GM12801 (cell line): ENCODE measurements around the gene PLCXD3.

Experiments used
- CTCF ChIP-seq: IDR thresholded peaks from one replicate; pipeline ENCODE4 v1.5.1; 2011; ENCODE audit warnings: control low read depth; ENCODE audit not compliant: insufficient read length; ENCODE audit errors: extremely low read depth

PLCXD3 gene

GRCh38 chr5:41485533-41485932 lies 24.9 kb downstream of the PLCXD3 start:
- no peak for TF ChIP-seq CTCF

- no peak for TF ChIP-seq CTCF
These were observed 27.7 kb downstream of the PLCXD3 start for GRCh38 chr5:41482715-41483114.

GRCh38 chr5:41482173-41482572 lies 28.2 kb downstream of the PLCXD3 start:
- TF ChIP-seq CTCF = no peak

- TF ChIP-seq CTCF = no peak
These were observed 44.8 kb downstream of the PLCXD3 start for GRCh38 chr5:41465493-41466171.

- TF ChIP-seq CTCF = no peak
These were observed 50.8 kb downstream of the PLCXD3 start for GRCh38 chr5:41459557-41459956.

- no peak for TF ChIP-seq CTCF
These were observed 53.3 kb downstream of the PLCXD3 start for GRCh38 chr5:41457094-41457493.

- TF ChIP-seq CTCF = no peak
These were observed 57.9 kb downstream of the PLCXD3 start for GRCh38 chr5:41452506-41452905.
